Spleen (tissue), 7 donors: ENCODE measurements around the gene ZGPAT.

Experiments used
- CTCF ChIP-seq, 11 experiments: fragments of 200-600 bp in 7 of 11; fragments of 450-650 bp in 4 of 11; sonication (generic) in 4 of 11; IDR thresholded peaks in 8 of 11; conservative IDR thresholded peaks in 3 of 11; 1 replicate in 7 of 11; 2 replicates in 4 of 11; pipeline versions ENCODE4 v1.4.0 to v1.8.0; 2016 to 2021; ENCODE audit warnings: antibody characterized with exemption in 11 of 11, inconsistent platforms in 4 of 11, mild to moderate bottlenecking in 1 of 11
- POLR2A ChIP-seq, 3 donors: fragments of 450-650 bp; IDR thresholded peaks; one replicate each; pipeline ENCODE4 v1.5.1; 2017; ENCODE audit warnings: antibody characterized with exemption in 3 of 3, mild to moderate bottlenecking in 1 of 3
- POLR2AphosphoS5 ChIP-seq, 3 donors: sonication (generic); formaldehyde crosslinking; IDR thresholded peaks; one replicate each; pipeline ENCODE4 v1.5.1; 2017; ENCODE audit warnings: antibody characterized with exemption in 3 of 3
- donor health status: DM: no; HTN: no; CAD: no; lungs with moderate emphysema.
- donor health status: DM: no; HTN: no; CAD: no.
- donor health status: DM: no; HTN: no; CAD: no.

DNA sequence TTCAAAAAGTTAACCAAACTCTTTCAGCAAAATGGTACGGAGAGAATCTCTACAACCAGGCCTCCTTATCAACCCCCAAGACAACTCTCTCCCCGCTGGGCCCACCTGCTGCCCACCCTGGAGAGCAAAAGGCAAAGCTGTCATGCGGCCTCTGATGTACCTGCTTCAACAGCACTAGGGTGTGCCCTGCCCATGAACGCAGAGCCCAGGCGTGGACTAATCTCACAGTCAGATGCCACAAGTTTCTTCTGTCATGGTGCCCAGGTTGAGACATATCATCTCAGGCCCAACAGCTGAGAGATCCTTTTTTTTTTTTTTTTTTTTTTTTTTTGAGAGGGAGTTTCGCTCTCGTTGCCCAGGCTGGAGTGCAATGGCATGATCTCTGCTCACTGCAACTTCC lies 58.1 kb downstream of the ZGPAT start:
- TF ChIP-seq CTCF (IDR thresholded peaks at IDR 0.05 in 8 of 11, conservative IDR thresholded peaks at IDR 0.05 in 3 of 11) (no peak), POLR2A (IDR thresholded peaks at IDR 0.05) (no peak), POLR2AphosphoS5 (IDR thresholded peaks at IDR 0.05) (no peak)
